HepG2 (cell line): Measurements from ENCODE around the gene PRR35. TPM values are rescaled to one million over a fixed set of nuclear protein-coding genes. Genes with fewer than 3 reads are reported as not detected.
A peak's percentile ranks its signal among the peaks of the same experiment; 100 is the strongest.

Experiments used
- ATAD3A ChIP-seq: sonication (generic); formaldehyde crosslinking; IDR thresholded peaks from 2 replicates; pipeline ENCODE4 v1.4.0; 2020; ENCODE audit warnings: missing genetic modification reagents
- ATF7 ChIP-seq, 2 experiments: fragments of 450-650 bp in 1 of 2; sonication (generic) in 1 of 2; formaldehyde crosslinking in 1 of 2; IDR thresholded peaks; 2 replicates each; pipeline versions ENCODE4 v1.4.0 to v1.6.1; 2016 to 2020; ENCODE audit warnings: antibody characterized with exemption in 1 of 2, mild to moderate bottlenecking in 1 of 2, missing genetic modification reagents in 1 of 2
- CAMTA2 ChIP-seq: sonication (generic); formaldehyde crosslinking; IDR thresholded peaks from 2 replicates; pipeline ENCODE4 v1.4.0; 2020; ENCODE audit warnings: mild to moderate bottlenecking, missing genetic modification reagents, borderline replicate concordance
- CBX1 ChIP-seq: IDR thresholded peaks from one replicate; pipeline ENCODE4 v1.6.1; 2016; ENCODE audit warnings: antibody characterized with exemption, low read depth
- ELF3 ChIP-seq: IDR thresholded peaks from 2 replicates; pipeline ENCODE4 v1.6.1; 2016; ENCODE audit warnings: missing genetic modification reagents, missing compliant biosample characterization
- GATAD2A ChIP-seq: IDR thresholded peaks from 2 replicates; pipeline ENCODE4 v1.6.1; 2016
- ISX ChIP-seq: sonication (generic); formaldehyde crosslinking; conservative IDR thresholded peaks from 2 replicates; pipeline ENCODE4 v1.5.0; 2020; ENCODE audit warnings: missing genetic modification reagents
- KDM5A ChIP-seq: fragments of 200-600 bp; sonication (generic); IDR thresholded peaks from 2 replicates; pipeline ENCODE4 v1.7.0; 2018; ENCODE audit warnings: antibody characterized with exemption, mild to moderate bottlenecking, low read length, borderline replicate concordance
- KLF6 ChIP-seq: IDR thresholded peaks from 2 replicates; pipeline ENCODE4 v1.8.0; 2016; ENCODE audit warnings: missing biosample characterization, missing genetic modification reagents
- NR0B2 ChIP-seq: sonication (generic); formaldehyde crosslinking; IDR thresholded peaks from 2 replicates; pipeline ENCODE4 v1.4.0; 2020; ENCODE audit warnings: mild to moderate bottlenecking, missing genetic modification reagents
- PLSCR1 ChIP-seq: sonication (generic); formaldehyde crosslinking; IDR thresholded peaks from 2 replicates; pipeline ENCODE4 v1.5.0; 2020; ENCODE audit warnings: missing genetic modification reagents, mild to moderate bottlenecking, borderline replicate concordance
- SP5 ChIP-seq: IDR thresholded peaks from 2 replicates; pipeline ENCODE4 v1.6.1; 2016; ENCODE audit warnings: low read depth, borderline replicate concordance
- ZBTB8A ChIP-seq: sonication (generic); formaldehyde crosslinking; IDR thresholded peaks from 2 replicates; pipeline ENCODE4 v1.4.0; 2020; ENCODE audit warnings: mild to moderate bottlenecking, low read depth, missing genetic modification reagents, borderline replicate concordance
- ZKSCAN1 ChIP-seq: fragments of 150-350 bp; IDR thresholded peaks from 2 replicates; pipeline ENCODE4 v1.6.1; 2014; ENCODE audit warnings: low read length
- ZNF12 ChIP-seq: sonication (generic); formaldehyde crosslinking; IDR thresholded peaks from 2 replicates; pipeline ENCODE4 v1.5.0; 2020; ENCODE audit warnings: missing genetic modification reagents
- ZNF205 ChIP-seq: IDR thresholded peaks from 2 replicates; pipeline ENCODE4 v1.6.1; 2018; ENCODE audit warnings: missing biosample characterization, missing genetic modification reagents
- ZNF547 ChIP-seq: sonication (generic); formaldehyde crosslinking; IDR thresholded peaks from 2 replicates; pipeline ENCODE4 v1.5.1; 2020; ENCODE audit warnings: mild to moderate bottlenecking, missing genetic modification reagents
- polyA plus RNA-seq, 8 experiments: library from polyadenylated mRNA; depleted of rRNA in 3 of 8; stranded (reverse) in 7 of 8; unstranded in 1 of 8; fragments of >200 nt; fragmentation: Illumina TruSeq in 4 of 8; extraction: Trizol in 4 of 8; gene quantifications; 2 replicates each; pipeline versions ENCODE4 v1.2.1 to v1.2.3, GENCODE V29; 2011 to 2016; ENCODE audit warnings: low read depth in 4 of 8, missing spikeins in 1 of 8, mixed read lengths in 1 of 8; ENCODE audit not compliant: insufficient read depth in 1 of 8
- total RNA-seq, 5 experiments: library from RNA; depleted of rRNA; stranded (reverse); fragments of >200 nt; fragmentation: Illumina TruSeq; extraction: Trizol; gene quantifications; 2 replicates each; pipeline ENCODE4 v1.2.3, GENCODE V29; 2016; ENCODE audit warnings: low read depth in 1 of 5
- TF ChIP-seq, protein P1 (sequence below): sonication (generic); formaldehyde crosslinking; IDR thresholded peaks from 2 replicates; pipeline ENCODE4 v1.5.1; 2020; ENCODE audit warnings: missing genetic modification reagents, mild to moderate bottlenecking, borderline replicate concordance
- TF ChIP-seq, protein P2 (sequence below): sonication (generic); formaldehyde crosslinking; IDR thresholded peaks from 2 replicates; pipeline ENCODE4 v1.5.0; 2020; ENCODE audit warnings: mild to moderate bottlenecking, missing genetic modification reagents
- TF ChIP-seq, protein P3 (sequence below): sonication (generic); formaldehyde crosslinking; IDR thresholded peaks from 2 replicates; pipeline ENCODE4 v1.4.0; 2020; ENCODE audit warnings: missing genetic modification reagents, borderline replicate concordance

Gene PRR35
- total and polyA plus RNA-seq, 2 of the 13 experiments (the other 11 are each of a cell fraction or from before 2014, with no cell fraction given), result 0.07 to 0.16 TPM

DNA sequence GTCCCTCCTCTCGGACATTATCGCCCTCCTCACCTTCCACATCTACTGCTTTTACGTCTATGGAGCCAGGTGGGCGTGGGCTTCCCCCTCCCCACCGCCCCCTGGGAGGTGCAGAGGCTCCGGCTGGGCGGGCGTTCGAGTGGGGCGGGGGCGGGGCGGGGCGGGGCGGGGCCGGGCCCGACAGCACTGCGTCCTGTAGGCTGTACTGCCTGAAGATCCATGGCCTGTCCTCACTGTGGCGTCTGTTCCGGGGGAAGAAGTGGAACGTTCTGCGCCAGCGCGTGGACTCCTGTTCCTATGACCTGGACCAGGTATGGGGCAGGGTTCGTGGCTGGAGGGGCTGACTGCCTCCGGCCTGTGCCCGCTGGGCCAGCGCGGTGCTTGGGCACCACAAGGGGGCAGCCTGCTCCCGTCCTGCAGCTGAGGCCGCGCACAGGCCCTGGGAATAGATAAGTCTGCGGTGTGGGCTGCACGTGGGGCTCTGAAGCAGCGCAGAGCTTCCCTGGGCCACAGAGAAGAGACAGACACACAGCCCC, 18.7 kb downstream of the PRR35 start (continued):
- TF ChIP-seq, protein P1, sequence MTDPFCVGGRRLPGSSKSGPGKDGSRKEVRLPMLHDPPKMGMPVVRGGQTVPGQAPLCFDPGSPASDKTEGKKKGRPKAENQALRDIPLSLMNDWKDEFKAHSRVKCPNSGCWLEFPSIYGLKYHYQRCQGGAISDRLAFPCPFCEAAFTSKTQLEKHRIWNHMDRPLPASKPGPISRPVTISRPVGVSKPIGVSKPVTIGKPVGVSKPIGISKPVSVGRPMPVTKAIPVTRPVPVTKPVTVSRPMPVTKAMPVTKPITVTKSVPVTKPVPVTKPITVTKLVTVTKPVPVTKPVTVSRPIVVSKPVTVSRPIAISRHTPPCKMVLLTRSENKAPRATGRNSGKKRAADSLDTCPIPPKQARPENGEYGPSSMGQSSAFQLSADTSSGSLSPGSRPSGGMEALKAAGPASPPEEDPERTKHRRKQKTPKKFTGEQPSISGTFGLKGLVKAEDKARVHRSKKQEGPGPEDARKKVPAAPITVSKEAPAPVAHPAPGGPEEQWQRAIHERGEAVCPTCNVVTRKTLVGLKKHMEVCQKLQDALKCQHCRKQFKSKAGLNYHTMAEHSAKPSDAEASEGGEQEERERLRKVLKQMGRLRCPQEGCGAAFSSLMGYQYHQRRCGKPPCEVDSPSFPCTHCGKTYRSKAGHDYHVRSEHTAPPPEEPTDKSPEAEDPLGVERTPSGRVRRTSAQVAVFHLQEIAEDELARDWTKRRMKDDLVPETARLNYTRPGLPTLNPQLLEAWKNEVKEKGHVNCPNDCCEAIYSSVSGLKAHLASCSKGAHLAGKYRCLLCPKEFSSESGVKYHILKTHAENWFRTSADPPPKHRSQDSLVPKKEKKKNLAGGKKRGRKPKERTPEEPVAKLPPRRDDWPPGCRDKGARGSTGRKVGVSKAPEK, result no peak
- TF ChIP-seq CBX1 (no peak), ELF3 (no peak), ZKSCAN1 (no peak), NR0B2 (CRISPR knock-in tag) (peak; percentile 47; the same call in 1 of the 2 replicates), ZBTB8A (no peak), SP5 (CRISPR knock-in tag) (peak; percentile 34; the same call in 1 of the 2 replicates), PLSCR1 (CRISPR knock-in tag) (no peak), ATAD3A (CRISPR knock-in tag) (no peak), ZNF205 (CRISPR knock-in tag) (no peak), KLF6 (CRISPR knock-in tag) (0 out of 2 replicates have a peak, but pooled peaks have one; percentile 30), ATF7 (IDR thresholded peaks at IDR 0.05) (no peak), ATF7 (CRISPR knock-in tag; IDR thresholded peaks at IDR 0.05) (no peak), ZNF547 (CRISPR knock-in tag) (0 out of 2 replicates have a peak, but pooled peaks have one; percentile 30), CAMTA2 (CRISPR knock-in tag) (no peak), KDM5A (no peak), ISX (no peak), ZNF12 (CRISPR knock-in tag) (peak; percentile 73; the same call in 1 of the 2 replicates), GATAD2A (CRISPR knock-in tag) (peak; percentile 51; the same call in 1 of the 2 replicates)
- TF ChIP-seq, protein P2, sequence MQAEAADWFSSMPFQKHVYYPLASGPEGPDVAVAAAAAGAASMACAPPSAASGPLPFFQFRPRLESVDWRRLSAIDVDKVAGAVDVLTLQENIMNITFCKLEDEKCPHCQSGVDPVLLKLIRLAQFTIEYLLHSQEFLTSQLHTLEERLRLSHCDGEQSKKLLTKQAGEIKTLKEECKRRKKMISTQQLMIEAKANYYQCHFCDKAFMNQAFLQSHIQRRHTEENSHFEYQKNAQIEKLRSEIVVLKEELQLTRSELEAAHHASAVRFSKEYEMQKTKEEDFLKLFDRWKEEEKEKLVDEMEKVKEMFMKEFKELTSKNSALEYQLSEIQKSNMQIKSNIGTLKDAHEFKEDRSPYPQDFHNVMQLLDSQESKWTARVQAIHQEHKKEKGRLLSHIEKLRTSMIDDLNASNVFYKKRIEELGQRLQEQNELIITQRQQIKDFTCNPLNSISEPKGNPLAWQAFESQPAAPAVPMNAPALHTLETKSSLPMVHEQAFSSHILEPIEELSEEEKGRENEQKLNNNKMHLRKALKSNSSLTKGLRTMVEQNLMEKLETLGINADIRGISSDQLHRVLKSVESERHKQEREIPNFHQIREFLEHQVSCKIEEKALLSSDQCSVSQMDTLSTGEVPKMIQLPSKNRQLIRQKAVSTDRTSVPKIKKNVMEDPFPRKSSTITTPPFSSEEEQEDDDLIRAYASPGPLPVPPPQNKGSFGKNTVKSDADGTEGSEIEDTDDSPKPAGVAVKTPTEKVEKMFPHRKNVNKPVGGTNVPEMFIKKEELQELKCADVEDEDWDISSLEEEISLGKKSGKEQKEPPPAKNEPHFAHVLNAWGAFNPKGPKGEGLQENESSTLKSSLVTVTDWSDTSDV (CRISPR knock-in tag), result no peak
- TF ChIP-seq, protein P3, sequence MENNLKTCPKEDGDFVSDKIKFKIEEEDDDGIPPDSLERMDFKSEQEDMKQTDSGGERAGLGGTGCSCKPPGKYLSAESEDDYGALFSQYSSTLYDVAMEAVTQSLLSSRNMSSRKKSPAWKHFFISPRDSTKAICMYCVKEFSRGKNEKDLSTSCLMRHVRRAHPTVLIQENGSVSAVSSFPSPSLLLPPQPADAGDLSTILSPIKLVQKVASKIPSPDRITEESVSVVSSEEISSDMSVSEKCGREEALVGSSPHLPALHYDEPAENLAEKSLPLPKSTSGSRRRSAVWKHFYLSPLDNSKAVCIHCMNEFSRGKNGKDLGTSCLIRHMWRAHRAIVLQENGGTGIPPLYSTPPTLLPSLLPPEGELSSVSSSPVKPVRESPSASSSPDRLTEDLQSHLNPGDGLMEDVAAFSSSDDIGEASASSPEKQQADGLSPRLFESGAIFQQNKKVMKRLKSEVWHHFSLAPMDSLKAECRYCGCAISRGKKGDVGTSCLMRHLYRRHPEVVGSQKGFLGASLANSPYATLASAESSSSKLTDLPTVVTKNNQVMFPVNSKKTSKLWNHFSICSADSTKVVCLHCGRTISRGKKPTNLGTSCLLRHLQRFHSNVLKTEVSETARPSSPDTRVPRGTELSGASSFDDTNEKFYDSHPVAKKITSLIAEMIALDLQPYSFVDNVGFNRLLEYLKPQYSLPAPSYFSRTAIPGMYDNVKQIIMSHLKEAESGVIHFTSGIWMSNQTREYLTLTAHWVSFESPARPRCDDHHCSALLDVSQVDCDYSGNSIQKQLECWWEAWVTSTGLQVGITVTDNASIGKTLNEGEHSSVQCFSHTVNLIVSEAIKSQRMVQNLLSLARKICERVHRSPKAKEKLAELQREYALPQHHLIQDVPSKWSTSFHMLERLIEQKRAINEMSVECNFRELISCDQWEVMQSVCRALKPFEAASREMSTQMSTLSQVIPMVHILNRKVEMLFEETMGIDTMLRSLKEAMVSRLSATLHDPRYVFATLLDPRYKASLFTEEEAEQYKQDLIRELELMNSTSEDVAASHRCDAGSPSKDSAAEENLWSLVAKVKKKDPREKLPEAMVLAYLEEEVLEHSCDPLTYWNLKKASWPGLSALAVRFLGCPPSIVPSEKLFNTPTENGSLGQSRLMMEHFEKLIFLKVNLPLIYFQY (CRISPR knock-in tag), result peak; percentile 56; the same call in 1 of the 2 replicates
